GM12873 (cell line): ENCODE measurements around the gene SNAPIN.

ENCODE experiments used
- TF ChIP-seq, protein P1 (sequence below): IDR thresholded peaks from 2 replicates; pipeline ENCODE4 v1.5.1; 2012; ENCODE audit warnings: low read depth, mild to moderate bottlenecking, moderate library complexity, low read length, control low read depth; ENCODE audit not compliant: insufficient read depth; ENCODE audit errors: missing control alignments

SNAPIN gene

DNA sequence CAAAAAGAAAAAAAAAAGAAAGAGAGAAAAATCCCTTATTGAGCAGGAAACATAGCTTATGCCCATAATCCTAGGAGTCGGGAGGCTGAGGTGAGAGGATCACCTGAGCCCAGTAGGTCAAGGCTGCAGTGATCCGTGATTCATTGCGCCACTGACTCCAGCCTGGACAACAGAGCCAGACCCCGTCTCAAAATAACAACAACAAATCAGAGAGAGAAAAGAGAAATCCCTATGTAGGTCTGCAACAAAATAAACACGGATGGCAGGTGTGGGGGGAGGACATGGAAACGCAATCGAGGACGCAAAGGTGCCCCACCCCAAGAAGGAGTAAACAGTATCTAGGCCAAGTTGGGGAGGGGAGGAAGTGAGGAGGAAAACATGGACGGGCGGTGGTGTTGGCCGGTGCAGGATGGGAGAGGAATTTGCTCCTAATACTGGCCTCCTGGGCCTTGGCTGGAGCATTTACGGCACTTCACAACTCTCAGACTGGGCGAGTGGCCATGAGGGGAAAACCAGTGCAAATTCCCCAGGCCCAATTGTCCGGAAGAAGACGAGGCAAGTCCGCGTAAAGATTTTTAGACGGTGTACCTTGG is 25.2 kb upstream of the SNAPIN start:
- TF ChIP-seq, protein P1, sequence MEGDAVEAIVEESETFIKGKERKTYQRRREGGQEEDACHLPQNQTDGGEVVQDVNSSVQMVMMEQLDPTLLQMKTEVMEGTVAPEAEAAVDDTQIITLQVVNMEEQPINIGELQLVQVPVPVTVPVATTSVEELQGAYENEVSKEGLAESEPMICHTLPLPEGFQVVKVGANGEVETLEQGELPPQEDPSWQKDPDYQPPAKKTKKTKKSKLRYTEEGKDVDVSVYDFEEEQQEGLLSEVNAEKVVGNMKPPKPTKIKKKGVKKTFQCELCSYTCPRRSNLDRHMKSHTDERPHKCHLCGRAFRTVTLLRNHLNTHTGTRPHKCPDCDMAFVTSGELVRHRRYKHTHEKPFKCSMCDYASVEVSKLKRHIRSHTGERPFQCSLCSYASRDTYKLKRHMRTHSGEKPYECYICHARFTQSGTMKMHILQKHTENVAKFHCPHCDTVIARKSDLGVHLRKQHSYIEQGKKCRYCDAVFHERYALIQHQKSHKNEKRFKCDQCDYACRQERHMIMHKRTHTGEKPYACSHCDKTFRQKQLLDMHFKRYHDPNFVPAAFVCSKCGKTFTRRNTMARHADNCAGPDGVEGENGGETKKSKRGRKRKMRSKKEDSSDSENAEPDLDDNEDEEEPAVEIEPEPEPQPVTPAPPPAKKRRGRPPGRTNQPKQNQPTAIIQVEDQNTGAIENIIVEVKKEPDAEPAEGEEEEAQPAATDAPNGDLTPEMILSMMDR: no peak

DNA sequence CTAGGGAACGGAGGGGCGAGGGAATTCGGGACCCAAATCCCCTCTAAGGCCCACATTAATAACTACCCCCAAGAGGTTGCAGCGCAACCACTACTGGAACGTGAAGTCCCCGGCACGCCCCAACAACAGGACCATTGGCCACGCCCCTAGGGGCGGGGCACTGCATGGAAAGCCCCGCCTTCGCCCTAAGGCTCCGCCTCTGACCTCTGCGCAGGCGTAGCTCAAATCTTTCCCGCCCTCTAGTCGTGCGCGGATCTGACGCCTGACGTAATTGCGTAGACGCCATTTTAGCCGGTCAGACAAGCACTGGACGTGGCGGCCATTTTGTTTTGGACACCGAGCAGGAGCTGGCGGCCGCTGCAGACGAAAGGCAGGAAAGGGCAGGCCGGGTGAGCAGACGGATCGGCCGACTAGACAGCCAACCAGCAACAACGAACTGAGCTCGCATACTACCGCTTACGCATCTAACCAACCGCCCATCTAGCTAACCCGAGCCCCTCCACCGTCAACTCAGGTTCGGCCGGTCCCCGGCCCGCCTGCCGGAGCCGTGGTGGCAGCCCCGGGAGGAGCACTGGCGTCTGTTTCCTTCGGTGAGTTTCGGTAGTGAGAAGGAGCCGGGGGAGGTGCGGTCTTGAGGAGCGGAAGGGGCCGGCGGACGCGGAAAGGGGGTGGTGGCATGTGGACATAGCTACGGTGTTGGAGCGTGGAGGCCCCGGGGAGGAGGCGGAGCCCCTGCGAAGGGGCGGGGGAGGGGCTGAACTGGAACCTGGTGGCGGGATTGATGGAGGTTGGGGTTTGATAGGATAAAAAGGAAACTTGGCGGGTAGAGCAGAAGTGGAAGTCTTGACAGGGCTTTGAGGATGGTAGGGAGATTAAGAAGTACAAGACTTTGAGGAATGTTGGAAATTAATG is 24.5 kb upstream of the SNAPIN start, which contains the start of gene CHTOP:
CHTOP (plus strand) TSS at position 313 of the 912 bp plus-strand sequence. CDS start 2,523 bp downstream, outside the sequence.
- TF ChIP-seq, protein P1: no peak

DNA sequence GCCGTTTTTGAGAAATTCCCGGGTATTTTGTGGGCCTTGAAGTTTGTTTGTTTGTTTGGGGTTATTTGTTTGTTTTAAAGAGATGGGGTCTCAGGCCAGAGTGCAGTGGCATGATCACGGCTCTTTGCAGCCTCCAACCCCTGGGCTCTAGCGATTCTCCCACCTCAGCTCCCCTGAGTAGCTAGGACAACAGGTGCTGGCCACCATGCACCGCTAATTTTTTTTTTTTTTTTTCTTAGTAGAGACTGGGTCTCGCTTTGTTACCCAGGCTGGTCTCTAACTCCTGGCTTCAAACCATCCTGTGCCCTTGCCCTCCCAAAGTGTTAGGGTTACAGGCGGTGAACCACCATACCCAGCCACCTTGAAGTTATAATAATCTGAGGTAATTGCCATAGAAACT is 22.6 kb upstream of the SNAPIN start:
- TF ChIP-seq, protein P1: no peak

DNA sequence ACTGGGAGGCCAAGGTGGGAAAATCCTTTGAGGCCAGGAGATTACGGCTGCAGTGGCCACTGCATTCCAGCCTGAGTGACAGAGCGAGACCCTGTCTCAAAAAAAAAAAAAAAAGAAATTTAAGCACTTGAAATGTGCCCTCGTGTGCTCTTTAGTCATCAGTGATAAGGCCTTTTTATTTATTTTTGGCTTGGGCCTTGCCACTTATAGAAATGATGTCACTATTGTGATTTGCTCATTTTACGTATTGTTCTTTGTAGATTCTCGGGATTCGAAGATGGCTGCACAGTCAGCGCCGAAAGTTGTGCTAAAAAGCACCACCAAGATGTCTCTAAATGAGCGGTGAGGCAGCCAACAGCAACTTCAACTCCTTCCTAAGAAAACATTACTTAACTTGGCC is 22.2 kb upstream of the SNAPIN start:
- TF ChIP-seq, protein P1: no peak

DNA sequence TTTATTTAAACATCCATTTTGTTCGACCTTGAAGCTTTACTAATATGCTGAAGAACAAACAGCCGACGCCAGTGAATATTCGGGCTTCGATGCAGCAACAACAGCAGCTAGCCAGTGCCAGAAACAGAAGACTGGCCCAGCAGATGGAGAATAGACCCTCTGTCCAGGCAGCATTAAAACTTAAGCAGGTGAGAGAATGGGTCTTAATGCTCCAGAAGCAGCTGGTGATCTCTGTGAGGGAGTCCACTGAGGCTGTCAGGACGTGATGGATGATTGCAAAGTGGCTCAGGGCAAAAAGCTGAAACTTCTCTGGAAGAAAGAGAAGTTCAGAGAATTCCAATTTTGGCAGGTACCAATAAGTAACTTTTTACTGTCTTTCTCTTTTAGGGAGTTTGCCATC is 20.2 kb upstream of the SNAPIN start:
- TF ChIP-seq, protein P1: no peak

DNA sequence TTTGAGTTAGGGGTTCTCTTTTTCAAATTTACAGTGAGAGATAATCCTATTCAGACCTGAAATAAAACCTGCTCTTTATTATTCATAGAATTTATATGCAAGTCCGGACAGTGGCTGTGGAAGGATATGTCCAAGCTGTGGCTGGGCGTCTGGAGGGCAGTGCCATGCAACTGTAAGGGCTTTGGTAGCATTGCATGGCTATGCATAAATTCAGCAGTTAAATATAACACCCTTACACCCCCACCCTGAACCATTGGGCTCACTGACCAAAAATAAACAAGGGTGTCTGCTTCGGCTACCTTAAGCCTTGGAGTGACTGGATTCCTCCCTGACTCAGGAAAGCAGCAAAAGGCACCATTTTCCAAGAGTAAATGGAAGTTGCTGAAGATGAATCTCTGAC is 19.2 kb upstream of the SNAPIN start:
- TF ChIP-seq, protein P1: no peak

DNA sequence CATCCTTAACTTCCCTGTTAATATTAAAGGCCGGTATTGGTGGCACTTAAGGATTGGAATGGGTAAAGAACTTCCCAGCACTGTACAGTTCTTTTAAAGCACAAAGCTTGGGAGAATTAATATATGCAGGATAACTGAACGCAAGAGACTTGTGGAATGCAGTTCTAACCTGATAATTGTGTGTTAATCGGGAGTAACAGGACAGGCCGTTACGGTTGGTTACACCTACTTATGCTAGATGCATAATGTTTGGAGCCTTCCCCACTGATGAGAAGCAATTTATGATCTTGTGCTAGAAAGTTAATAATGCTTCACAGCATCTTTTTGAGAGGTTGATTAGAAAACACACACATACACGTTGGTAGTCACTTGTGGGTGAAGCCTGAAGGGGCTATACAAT is 17.6 kb upstream of the SNAPIN start:
- TF ChIP-seq, protein P1: no peak
